Skeletal muscle satellite cell (primary cell): ENCODE measurements around the gene SLC25A53.
"Not testable (repeated sequence)": the region's sequence is repeated elsewhere in the genome, so short reads cannot be mapped to it uniquely, and the experiment has no call there.

ENCODE experiments used
- H3K27me3 ChIP-seq: 2 replicates; pipeline ENCODE4 v1.7.0; 2013; ENCODE audit warnings: low read length; ENCODE audit not compliant: control insufficient read depth, insufficient read depth
- H3K36me3 ChIP-seq: 2 replicates; pipeline ENCODE4 v1.7.0; 2013; ENCODE audit warnings: mild to moderate bottlenecking, control low read depth, low read length; ENCODE audit not compliant: insufficient read depth
- H3K4me1 ChIP-seq: 2 replicates; pipeline ENCODE4 v1.7.0; 2013; ENCODE audit warnings: low read length; ENCODE audit not compliant: control insufficient read depth, insufficient read depth
- H3K4me2 ChIP-seq: 2 replicates; pipeline ENCODE4 v1.7.0; 2013; ENCODE audit warnings: mild to moderate bottlenecking, low read length
- H3K4me3 ChIP-seq: 2 replicates; pipeline ENCODE4 v1.7.0; 2013; ENCODE audit warnings: low read length
- H3K9ac ChIP-seq: 2 replicates; pipeline ENCODE4 v1.7.0; 2013; ENCODE audit warnings: mild to moderate bottlenecking, low read depth, low read length, moderate library complexity
- H3K9me3 ChIP-seq: replicated peaks from 2 replicates; pipeline ENCODE4 v1.7.0; 2013; ENCODE audit warnings: mild to moderate bottlenecking, control low read depth, low read length

SLC25A53 gene

GRCh38 chrX:104126856-104127255, 30.0 kb downstream of the SLC25A53 start:
- H3K4me1 ChIP-seq: peaks cover 6% of the 10 kb centered on the region
- H3K4me2 ChIP-seq: no peak overlapping the region
- H3K27me3 ChIP-seq: peaks cover 12% of the 10 kb centered on the region
- no peaks in the 10 kb centered on the region for H3K9me3 ChIP-seq
- no peak overlapping the region for H3K4me3 ChIP-seq
- H3K36me3 ChIP-seq: no peaks in the 10 kb centered on the region
- no peak overlapping the region for H3K9ac ChIP-seq

DNA sequence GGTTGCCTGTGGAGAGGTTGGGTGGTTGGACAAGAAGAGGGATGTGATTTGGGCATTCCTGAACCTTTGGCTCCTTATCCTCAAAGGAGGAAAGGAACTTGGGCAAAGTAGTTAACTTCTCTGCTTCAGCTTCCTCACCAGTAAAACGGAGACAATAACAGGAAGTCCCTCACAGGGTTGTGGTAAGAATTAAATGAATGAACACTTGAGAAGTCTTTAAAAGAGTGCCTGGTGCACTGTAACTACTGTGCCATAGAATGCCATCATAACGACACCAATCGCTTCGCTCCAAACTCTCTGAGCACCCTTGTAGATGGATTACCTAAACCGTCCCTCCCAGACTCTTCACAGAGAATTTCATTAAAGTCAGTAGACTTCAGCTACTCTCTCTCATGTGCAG, 34.0 kb downstream of the SLC25A53 start:
- Histone ChIP-seq H3K9ac (no peak overlapping the region), H3K36me3 (no peaks in the 10 kb centered on the region), H3K4me1 (no peaks in the 10 kb centered on the region), H3K27me3 (peaks cover 6% of the 10 kb centered on the region), H3K4me2 (no peak overlapping the region), H3K4me3 (no peak overlapping the region), H3K9me3 (no peaks in the 10 kb centered on the region)

GRCh38 chrX:104118765-104119164, 38.0 kb downstream of the SLC25A53 start:
- H3K4me3 ChIP-seq: no peak overlapping the region
- H3K9ac ChIP-seq: no peak overlapping the region
- no peaks in the 10 kb centered on the region for H3K9me3 ChIP-seq
- peaks cover 6% of the 10 kb centered on the region for H3K27me3 ChIP-seq
- no peaks in the 10 kb centered on the region for H3K4me1 ChIP-seq
- H3K4me2 ChIP-seq: no peak overlapping the region
- no peaks in the 10 kb centered on the region for H3K36me3 ChIP-seq

GRCh38 chrX:104117759-104118158, 39.0 kb downstream of the SLC25A53 start:
- Histone ChIP-seq H3K4me1 (no peaks in the 10 kb centered on the region), H3K27me3 (peaks cover 6% of the 10 kb centered on the region), H3K9ac (no peak overlapping the region), H3K4me3 (no peak overlapping the region), H3K36me3 (no peaks in the 10 kb centered on the region), H3K4me2 (no peak overlapping the region), H3K9me3 (no peaks in the 10 kb centered on the region)

- Histone ChIP-seq H3K4me2 (peak overlapping the region; percentile 94), H3K9ac (no peak overlapping the region), H3K9me3 (no peaks in the 10 kb centered on the region), H3K36me3 (no peaks in the 10 kb centered on the region), H3K27me3 (peaks cover 13% of the 10 kb centered on the region), H3K4me3 (peak overlapping the region; percentile 78), H3K4me1 (no peaks in the 10 kb centered on the region)
Measured at GRCh38 chrX:104113222-104113965, 43.4 kb downstream of the SLC25A53 start.

GRCh38 chrX:104112326-104112951, 44.4 kb downstream of the SLC25A53 start, which contains the start of gene ZCCHC18:
Gene ZCCHC18, plus strand, starts transcription at chrX:104112523. Its CDS starts 1,589 bp downstream, at chrX:104114112.
- Histone ChIP-seq H3K36me3 (no peaks in the 10 kb centered on the region), H3K27me3 (peaks cover 17% of the 10 kb centered on the region), H3K9ac (peak within 1 kb of the TSS; percentile 79), H3K4me2 (peak within 1 kb of the TSS; percentile 94), H3K9me3 (no peaks in the 10 kb centered on the region), H3K4me1 (no peaks in the 10 kb centered on the region), H3K4me3 (peak within 1 kb of the TSS; percentile 78)

DNA sequence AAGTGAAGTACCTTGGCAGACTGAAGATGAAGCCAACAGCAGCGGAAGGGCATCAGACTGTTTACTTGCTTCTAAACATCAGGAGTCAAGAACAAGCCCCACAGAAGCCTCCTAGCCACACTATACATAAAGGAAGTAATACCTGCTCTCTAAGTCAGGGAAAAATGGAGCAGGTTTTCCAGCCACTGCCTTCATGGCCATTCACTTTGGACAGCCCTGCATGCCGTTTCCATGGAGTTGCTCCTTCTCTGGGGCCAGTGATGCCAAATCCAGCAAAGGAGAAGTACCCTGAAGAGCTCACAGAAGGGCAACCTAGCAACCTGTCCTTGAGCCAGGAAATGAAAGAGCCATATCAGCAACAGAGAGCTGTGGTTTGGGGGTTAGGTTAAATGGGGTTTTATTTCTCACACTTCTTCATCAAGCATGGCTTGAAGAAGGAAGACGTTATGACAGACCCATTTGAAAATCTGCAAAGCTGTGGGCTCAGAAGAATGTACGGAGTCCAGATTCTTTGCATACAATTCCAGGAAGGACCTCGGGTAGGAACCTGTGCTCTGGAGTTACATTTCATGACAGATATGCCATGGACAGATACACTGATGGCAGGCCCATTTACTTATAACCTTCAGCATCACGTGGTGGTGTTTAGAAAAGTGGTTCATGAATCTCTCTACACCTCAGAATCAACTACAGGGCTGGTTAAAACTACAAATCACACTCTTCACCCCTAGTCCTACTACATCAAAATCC, 46.1 kb downstream of the SLC25A53 start:
- not testable (repeated sequence) for H3K9me3 ChIP-seq, H3K36me3 ChIP-seq, H3K4me2 ChIP-seq, H3K9ac ChIP-seq, H3K4me3 ChIP-seq, H3K4me1 ChIP-seq
- H3K27me3 ChIP-seq: peaks cover 28% of the 10 kb centered on the region

GRCh38 chrX:104108955-104109354, 47.9 kb downstream of the SLC25A53 start:
- no peaks in the 10 kb centered on the region for H3K9me3 ChIP-seq
- H3K4me3 ChIP-seq: no peak overlapping the region
- H3K36me3 ChIP-seq: no peaks in the 10 kb centered on the region
- peaks cover 28% of the 10 kb centered on the region for H3K27me3 ChIP-seq
- H3K4me2 ChIP-seq: no peak overlapping the region
- no peak overlapping the region for H3K9ac ChIP-seq
- no peaks in the 10 kb centered on the region for H3K4me1 ChIP-seq

DNA sequence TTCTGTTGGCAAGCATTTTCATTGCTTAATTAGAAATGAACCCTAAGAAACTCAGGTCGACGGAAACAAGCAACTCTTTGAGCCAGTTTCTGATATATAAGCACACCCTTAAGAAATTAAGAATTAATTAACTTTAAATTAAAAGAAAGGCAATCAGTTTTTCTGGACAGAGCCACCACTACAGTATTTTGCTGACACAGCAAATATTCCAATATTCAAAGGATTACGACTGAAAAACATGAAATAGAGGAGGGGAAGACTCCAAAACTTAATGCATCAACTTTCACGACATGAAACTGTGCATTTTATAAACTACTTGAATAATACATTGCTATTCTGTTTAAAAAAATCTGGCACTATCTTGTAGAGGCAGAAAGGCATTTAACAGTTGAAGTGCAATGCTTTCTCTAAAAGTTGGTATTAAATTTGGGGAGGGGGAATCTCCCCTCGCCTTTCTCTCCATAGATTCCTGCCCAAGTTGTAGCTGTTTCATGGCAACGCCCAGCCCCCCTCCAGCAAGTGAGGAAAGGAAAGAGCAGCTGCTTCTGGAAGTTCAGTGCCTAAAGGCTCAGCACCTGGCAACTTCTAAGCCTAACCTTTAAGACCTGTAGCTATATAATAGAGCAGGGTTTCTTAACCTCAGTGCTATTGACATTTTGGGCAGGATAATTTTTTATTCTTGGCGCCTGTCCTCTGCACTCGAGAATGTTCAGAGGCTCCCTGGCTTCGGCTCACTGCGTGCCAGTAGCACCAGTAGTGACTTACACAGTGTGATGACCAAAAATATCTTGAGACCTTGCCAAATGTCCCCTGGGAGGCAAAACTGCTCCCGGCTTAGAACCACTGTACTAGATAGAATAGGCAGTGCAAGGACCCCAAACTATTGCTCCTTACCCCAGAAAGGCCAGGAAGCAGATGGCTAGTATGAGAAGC, 51.2 kb downstream of the SLC25A53 start:
- H3K9me3 ChIP-seq: no peaks in the 10 kb centered on the region
- H3K27me3 ChIP-seq: peaks cover 33% of the 10 kb centered on the region
- no peaks in the 10 kb centered on the region for H3K4me1 ChIP-seq
- no peaks in the 10 kb centered on the region for H3K36me3 ChIP-seq
- H3K4me2 ChIP-seq: no peak overlapping the region
- H3K4me3 ChIP-seq: no peak overlapping the region
- H3K9ac ChIP-seq: no peak overlapping the region

- Histone ChIP-seq H3K27me3 (peaks cover 37% of the 10 kb centered on the region), H3K4me1 (no peaks in the 10 kb centered on the region), H3K4me2 (no peak overlapping the region)
Measured at GRCh38 chrX:104104676-104105075, 52.1 kb downstream of the SLC25A53 start.

DNA sequence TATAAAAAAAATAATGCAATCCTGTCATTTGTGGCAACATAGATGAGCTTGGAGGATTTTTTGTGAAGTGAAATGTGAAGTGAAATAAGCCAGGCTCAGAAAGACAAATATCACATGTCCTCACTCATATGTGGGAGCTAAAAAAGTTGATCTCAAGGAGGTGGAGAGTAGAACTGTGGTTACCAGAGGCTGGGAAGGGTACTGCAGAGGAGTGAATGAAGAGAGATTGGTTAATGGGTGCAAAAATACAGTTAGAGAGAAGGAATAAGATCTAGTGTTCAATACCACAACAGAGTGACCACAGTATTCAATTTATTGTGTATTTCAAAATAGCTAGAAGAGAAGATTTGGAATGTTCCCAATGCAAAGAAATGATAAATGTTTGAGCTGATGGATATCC, 57.9 kb downstream of the SLC25A53 start:
- H3K4me2 ChIP-seq: no peak overlapping the region
- no peak overlapping the region for H3K4me3 ChIP-seq
- no peaks in the 10 kb centered on the region for H3K9me3 ChIP-seq
- no peaks in the 10 kb centered on the region for H3K4me1 ChIP-seq
- no peaks in the 10 kb centered on the region for H3K36me3 ChIP-seq
- H3K27me3 ChIP-seq: peaks cover 36% of the 10 kb centered on the region
- H3K9ac ChIP-seq: no peak overlapping the region

More at GRCh38 chrX:104104676-104105075, 52.1 kb downstream of the SLC25A53 start:
- H3K9ac ChIP-seq: no peak overlapping the region
- H3K36me3 ChIP-seq: no peaks in the 10 kb centered on the region
- H3K9me3 ChIP-seq: no peaks in the 10 kb centered on the region
- H3K4me3 ChIP-seq: no peak overlapping the region
